ENCODE results near the gene PDE5A.

DNA sequence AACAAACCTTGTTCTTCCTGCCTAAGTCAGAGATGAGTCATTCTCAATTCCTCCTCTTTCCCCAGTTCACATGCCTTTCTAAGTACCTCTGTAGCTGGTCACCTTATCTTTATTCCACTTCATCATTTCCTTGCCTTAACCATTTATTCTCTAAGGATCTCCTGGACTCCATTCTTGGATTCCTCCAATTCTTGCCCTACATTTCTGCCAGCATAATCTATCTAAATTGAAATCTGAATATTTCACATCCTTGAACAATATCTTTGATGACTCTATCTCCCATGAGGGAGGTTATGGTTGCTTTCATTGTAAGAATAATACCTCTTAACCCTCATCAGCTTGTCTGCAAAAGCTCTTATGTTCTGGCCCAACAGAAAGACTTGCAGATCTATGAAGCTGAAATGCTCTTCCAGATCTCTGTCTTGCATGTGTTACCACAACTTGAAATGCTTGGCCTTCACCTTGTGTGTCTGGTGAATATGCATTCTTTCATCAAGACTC is 28.6 kb upstream of the PDE5A start:
- no peak for TF ChIP-seq SIN3A (IDR thresholded peaks at IDR 0.05; ENCODE audit: borderline replicate concordance, low read depth, low read length)
- TF ChIP-seq RAD21 (IDR thresholded peaks at IDR 0.05; ENCODE audit: low read length) = no peak
- no peak for TF ChIP-seq YY1 (IDR thresholded peaks at IDR 0.05; ENCODE audit: low read depth)
- TF ChIP-seq, protein P1, sequence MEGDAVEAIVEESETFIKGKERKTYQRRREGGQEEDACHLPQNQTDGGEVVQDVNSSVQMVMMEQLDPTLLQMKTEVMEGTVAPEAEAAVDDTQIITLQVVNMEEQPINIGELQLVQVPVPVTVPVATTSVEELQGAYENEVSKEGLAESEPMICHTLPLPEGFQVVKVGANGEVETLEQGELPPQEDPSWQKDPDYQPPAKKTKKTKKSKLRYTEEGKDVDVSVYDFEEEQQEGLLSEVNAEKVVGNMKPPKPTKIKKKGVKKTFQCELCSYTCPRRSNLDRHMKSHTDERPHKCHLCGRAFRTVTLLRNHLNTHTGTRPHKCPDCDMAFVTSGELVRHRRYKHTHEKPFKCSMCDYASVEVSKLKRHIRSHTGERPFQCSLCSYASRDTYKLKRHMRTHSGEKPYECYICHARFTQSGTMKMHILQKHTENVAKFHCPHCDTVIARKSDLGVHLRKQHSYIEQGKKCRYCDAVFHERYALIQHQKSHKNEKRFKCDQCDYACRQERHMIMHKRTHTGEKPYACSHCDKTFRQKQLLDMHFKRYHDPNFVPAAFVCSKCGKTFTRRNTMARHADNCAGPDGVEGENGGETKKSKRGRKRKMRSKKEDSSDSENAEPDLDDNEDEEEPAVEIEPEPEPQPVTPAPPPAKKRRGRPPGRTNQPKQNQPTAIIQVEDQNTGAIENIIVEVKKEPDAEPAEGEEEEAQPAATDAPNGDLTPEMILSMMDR (IDR thresholded peaks at IDR 0.05) = no peak
- TF ChIP-seq NFIC (IDR thresholded peaks at IDR 0.05; ENCODE audit: borderline replicate concordance) = no peak
- no peak for TF ChIP-seq EZH2phosphoT487 (IDR thresholded peaks at IDR 0.05; ENCODE audit: borderline replicate concordance, low read depth)
- no peak for TF ChIP-seq MXI1 (IDR thresholded peaks at IDR 0.05; ENCODE audit: low read depth, low read length)
- no peak for TF ChIP-seq RFX5 (IDR thresholded peaks at IDR 0.05; ENCODE audit: low read length)

Data from SK-N-SH (cell line).